Ovary (tissue), 3 donors: ENCODE measurements around the gene PSMD10.

Experiments
- EP300 ChIP-seq: sonication (generic); formaldehyde crosslinking; IDR thresholded peaks from one replicate; pipeline ENCODE4 v1.6.1; 2017; ENCODE audit warnings: antibody characterized with exemption
- POLR2A ChIP-seq: fragments of 450-650 bp; IDR thresholded peaks from one replicate; pipeline ENCODE4 v1.6.1; 2017; ENCODE audit warnings: antibody characterized with exemption, mild to moderate bottlenecking, moderate library complexity
- TF ChIP-seq, protein P1 (sequence below), 3 donors: fragments of 450-650 bp in 2 of 3; fragments of 200-600 bp in 1 of 3; IDR thresholded peaks; one replicate each; pipeline versions ENCODE4 v1.5.1 to v1.8.0; 2016 to 2022; ENCODE audit warnings: antibody characterized with exemption in 3 of 3, mild to moderate bottlenecking in 1 of 3
- donor health status: DM: no; HTN: no; CAD: no.

DNA sequence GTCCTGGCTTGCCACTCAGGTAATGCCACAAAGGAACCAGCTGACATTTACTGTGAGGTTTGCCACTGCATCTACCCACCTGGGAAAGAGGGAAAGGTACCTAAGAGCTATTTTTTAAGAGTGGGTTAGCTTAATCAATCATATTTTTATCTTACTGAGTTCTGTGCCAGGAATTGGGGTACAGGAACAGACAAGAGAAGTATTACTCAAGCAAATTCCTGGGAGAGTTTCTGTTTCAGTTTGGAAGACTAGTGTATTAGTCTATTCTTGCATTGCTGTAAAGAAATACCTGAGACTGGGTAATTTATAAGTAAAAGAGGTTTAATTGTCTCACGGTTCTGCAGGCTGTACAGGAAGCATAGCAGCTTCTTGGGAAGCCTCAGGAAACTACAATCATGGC lies 23.2 kb downstream of the PSMD10 start:
- TF ChIP-seq, protein P1, sequence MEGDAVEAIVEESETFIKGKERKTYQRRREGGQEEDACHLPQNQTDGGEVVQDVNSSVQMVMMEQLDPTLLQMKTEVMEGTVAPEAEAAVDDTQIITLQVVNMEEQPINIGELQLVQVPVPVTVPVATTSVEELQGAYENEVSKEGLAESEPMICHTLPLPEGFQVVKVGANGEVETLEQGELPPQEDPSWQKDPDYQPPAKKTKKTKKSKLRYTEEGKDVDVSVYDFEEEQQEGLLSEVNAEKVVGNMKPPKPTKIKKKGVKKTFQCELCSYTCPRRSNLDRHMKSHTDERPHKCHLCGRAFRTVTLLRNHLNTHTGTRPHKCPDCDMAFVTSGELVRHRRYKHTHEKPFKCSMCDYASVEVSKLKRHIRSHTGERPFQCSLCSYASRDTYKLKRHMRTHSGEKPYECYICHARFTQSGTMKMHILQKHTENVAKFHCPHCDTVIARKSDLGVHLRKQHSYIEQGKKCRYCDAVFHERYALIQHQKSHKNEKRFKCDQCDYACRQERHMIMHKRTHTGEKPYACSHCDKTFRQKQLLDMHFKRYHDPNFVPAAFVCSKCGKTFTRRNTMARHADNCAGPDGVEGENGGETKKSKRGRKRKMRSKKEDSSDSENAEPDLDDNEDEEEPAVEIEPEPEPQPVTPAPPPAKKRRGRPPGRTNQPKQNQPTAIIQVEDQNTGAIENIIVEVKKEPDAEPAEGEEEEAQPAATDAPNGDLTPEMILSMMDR (IDR thresholded peaks at IDR 0.05): no peak
- TF ChIP-seq POLR2A (no peak), EP300 (no peak)
